OCI-LY3 (cell line): ENCODE measurements around the gene REEP5.

Experiments used
- H2AFZ ChIP-seq: fragments of 200-600, 300-600 bp; shearing (Covaris generic); 2 replicates; pipeline ENCODE4 v1.6.0; 2014; ENCODE audit warnings: antibody characterized with exemption, low read depth, low read length
- H3K27ac ChIP-seq: fragments of 200-600, 300-600 bp; sonication (generic); 2 replicates; pipeline ENCODE4 v1.5.1; 2014; ENCODE audit warnings: mild to moderate bottlenecking, low read length, moderate library complexity, mixed read lengths
- H3K27me3 ChIP-seq: fragments of 200-600, 300-600 bp; sonication (generic); 2 replicates; pipeline ENCODE4 v1.6.1; 2014; ENCODE audit warnings: low read depth, low read length, mixed read lengths
- H3K36me3 ChIP-seq: fragments of 200-600, 300-600 bp; sonication (generic); replicated peaks from 2 replicates; pipeline ENCODE3; 2014; ENCODE audit warnings: low read depth, low read length, mixed read lengths
- H3K4me1 ChIP-seq: fragments of 300-600, 200-600 bp; sonication (generic); 2 replicates; pipeline ENCODE4 v1.6.1; 2014; ENCODE audit warnings: low read length, mixed read lengths
- H3K4me2 ChIP-seq: fragments of 200-600, 300-600 bp; sonication (generic); 2 replicates; pipeline ENCODE4 v1.6.1; 2014; ENCODE audit warnings: low read length, mixed read lengths
- H3K4me3 ChIP-seq: fragments of 300-600, 200-600 bp; sonication (generic); 2 replicates; pipeline ENCODE4 v1.5.1; 2014; ENCODE audit warnings: antibody characterized with exemption, mild to moderate bottlenecking, low read length, moderate library complexity
- H3K79me2 ChIP-seq: fragments of 300-600, 200-600 bp; shearing (Covaris generic); 2 replicates; pipeline ENCODE4 v1.6.1; 2014; ENCODE audit warnings: mild to moderate bottlenecking, low read length, mixed read lengths
- H3K9ac ChIP-seq: fragments of 300-600, 200-600 bp; shearing (Covaris generic); 2 replicates; pipeline ENCODE4 v1.6.0; 2014; ENCODE audit warnings: mild to moderate bottlenecking, low read length, moderate library complexity
- H3K9me3 ChIP-seq: fragments of 200-600, 300-600 bp; shearing (Covaris generic); 2 replicates; pipeline ENCODE4 v1.6.1; 2014; ENCODE audit warnings: low read length, mixed read lengths; ENCODE audit not compliant: insufficient read depth
- H4K20me1 ChIP-seq: fragments of 200-600, 300-600 bp; sonication (generic); 2 replicates; pipeline ENCODE4 v1.6.1; 2016; ENCODE audit warnings: low read length, mixed read lengths; ENCODE audit not compliant: insufficient read depth
- CTCF ChIP-seq: fragments of 200-600, 300-600 bp; sonication (generic); IDR thresholded peaks from 2 replicates; pipeline ENCODE4 v1.5.1; 2014; ENCODE audit warnings: antibody characterized with exemption, low read length, low read depth
- EZH2phosphoT487 ChIP-seq: fragments of 200-600 bp; shearing (Covaris generic); IDR thresholded peaks from 2 replicates; pipeline ENCODE4 v1.6.1; 2018; ENCODE audit warnings: antibody characterized with exemption, mixed run types, low read depth

The REEP5 gene

GRCh38 chr5:112938286-112938685 is 16.3 kb upstream of the REEP5 start:
- H3K4me2 ChIP-seq = no peak overlapping the region

GRCh38 chr5:112935675-112936074 is 13.6 kb upstream of the REEP5 start:
- H3K4me1 ChIP-seq = peaks cover 3% of the 10 kb centered on the region
- no peaks in the 10 kb centered on the region for H3K9me3 ChIP-seq
- H3K9ac ChIP-seq = no peak overlapping the region
- H2AFZ ChIP-seq = no peak overlapping the region
- no peak overlapping the region for H3K4me3 ChIP-seq
- no peaks in the 10 kb centered on the region for H3K79me2 ChIP-seq
- no peaks in the 10 kb centered on the region for H4K20me1 ChIP-seq
- no peaks in the 10 kb centered on the region for H3K27me3 ChIP-seq
- H3K4me2 ChIP-seq = no peak overlapping the region
- H3K27ac ChIP-seq = no peak overlapping the region
- no peak for TF ChIP-seq CTCF
- no peak for TF ChIP-seq EZH2phosphoT487
- no peaks in the 10 kb centered on the region for H3K36me3 ChIP-seq

More at GRCh38 chr5:112938286-112938685, 16.3 kb upstream of the REEP5 start:
- no peak overlapping the region for H3K27ac ChIP-seq
- no peaks in the 10 kb centered on the region for H4K20me1 ChIP-seq
- TF ChIP-seq EZH2phosphoT487 (no peak), CTCF (no peak)
- H3K4me1 ChIP-seq = no peaks in the 10 kb centered on the region
- no peaks in the 10 kb centered on the region for H3K27me3 ChIP-seq
- H3K79me2 ChIP-seq = no peaks in the 10 kb centered on the region
- H3K36me3 ChIP-seq = no peaks in the 10 kb centered on the region
- H3K4me3 ChIP-seq = no peak overlapping the region
- no peak overlapping the region for H2AFZ ChIP-seq
- no peaks in the 10 kb centered on the region for H3K9me3 ChIP-seq
- no peak overlapping the region for H3K9ac ChIP-seq

- H3K9me3 ChIP-seq = no peaks in the 10 kb centered on the region
- H3K36me3 ChIP-seq = no peaks in the 10 kb centered on the region
- TF ChIP-seq EZH2phosphoT487 = no peak
- no peak for TF ChIP-seq CTCF
- no peak overlapping the region for H3K4me2 ChIP-seq
- no peaks in the 10 kb centered on the region for H3K27me3 ChIP-seq
- H3K27ac ChIP-seq = no peak overlapping the region
- H3K9ac ChIP-seq = no peak overlapping the region
- no peaks in the 10 kb centered on the region for H3K79me2 ChIP-seq
- no peaks in the 10 kb centered on the region for H4K20me1 ChIP-seq
- no peak overlapping the region for H3K4me3 ChIP-seq
- no peak overlapping the region for H2AFZ ChIP-seq
- H3K4me1 ChIP-seq = peaks cover 17% of the 10 kb centered on the region
These were observed 12.3 kb upstream of the REEP5 start for GRCh38 chr5:112934366-112934663.

- H3K4me2 ChIP-seq = no peak overlapping the region
- H3K9ac ChIP-seq = no peak overlapping the region
- no peaks in the 10 kb centered on the region for H3K9me3 ChIP-seq
- H3K79me2 ChIP-seq = no peaks in the 10 kb centered on the region
- no peaks in the 10 kb centered on the region for H3K36me3 ChIP-seq
- peaks cover 22% of the 10 kb centered on the region for H3K4me1 ChIP-seq
- H4K20me1 ChIP-seq = no peaks in the 10 kb centered on the region
- H3K27me3 ChIP-seq = no peaks in the 10 kb centered on the region
- no peak overlapping the region for H2AFZ ChIP-seq
- H3K4me3 ChIP-seq = no peak overlapping the region
- no peak for TF ChIP-seq CTCF
- no peak for TF ChIP-seq EZH2phosphoT487
- H3K27ac ChIP-seq = no peak overlapping the region
These were observed 11.8 kb upstream of the REEP5 start for GRCh38 chr5:112933651-112934365.
